ENCODE measurements around the gene RANBP10. TPM values are rescaled to one million over a fixed set of nuclear protein-coding genes. Genes with fewer than 3 reads are reported as not detected.

The RANBP10 gene
- total and polyA plus RNA-seq, 2 of the 13 experiments (the other 11 are each of a cell fraction or from before 2014, with no cell fraction given) = 9.2 to 22.7 TPM

- TF ChIP-seq HIC2 (CRISPR knock-in tag; IDR thresholded peaks at IDR 0.05; ENCODE audit: low read depth) (no peak), CSRNP2 (CRISPR knock-in tag; conservative IDR thresholded peaks at IDR 0.05; ENCODE audit: low read depth) (no peak), ZNF414 (CRISPR knock-in tag; IDR thresholded peaks at IDR 0.05) (no peak), IKZF5 (CRISPR knock-in tag; IDR thresholded peaks at IDR 0.05) (no peak), ZBED4 (CRISPR knock-in tag; IDR thresholded peaks at IDR 0.05; ENCODE audit: borderline replicate concordance) (no peak), ZNF687 (CRISPR knock-in tag; IDR thresholded peaks at IDR 0.05) (no peak), IKZF4 (CRISPR knock-in tag; IDR thresholded peaks at IDR 0.05; ENCODE audit: borderline replicate concordance, low read depth, not compliant biosample characterization) (no peak), ZBTB1 (CRISPR knock-in tag; IDR thresholded peaks at IDR 0.05; ENCODE audit: borderline replicate concordance) (no peak)
Observed at GRCh38 chr16:67746846-67747245, 59.5 kb downstream of the RANBP10 start (continued).

Data from HepG2 (cell line).